NCI-H187 treated with DMSO at 0.1 percent for 48 hours (cell line): ENCODE data around the gene MACC1.
A peak's percentile ranks its signal among the peaks of the same experiment; 100 is the strongest.

Experiments used
- DNase-seq: peaks from one replicate; lab custom pipeline; 2025; lab: John Stamatoyannopoulos, UW

The MACC1 gene

DNA sequence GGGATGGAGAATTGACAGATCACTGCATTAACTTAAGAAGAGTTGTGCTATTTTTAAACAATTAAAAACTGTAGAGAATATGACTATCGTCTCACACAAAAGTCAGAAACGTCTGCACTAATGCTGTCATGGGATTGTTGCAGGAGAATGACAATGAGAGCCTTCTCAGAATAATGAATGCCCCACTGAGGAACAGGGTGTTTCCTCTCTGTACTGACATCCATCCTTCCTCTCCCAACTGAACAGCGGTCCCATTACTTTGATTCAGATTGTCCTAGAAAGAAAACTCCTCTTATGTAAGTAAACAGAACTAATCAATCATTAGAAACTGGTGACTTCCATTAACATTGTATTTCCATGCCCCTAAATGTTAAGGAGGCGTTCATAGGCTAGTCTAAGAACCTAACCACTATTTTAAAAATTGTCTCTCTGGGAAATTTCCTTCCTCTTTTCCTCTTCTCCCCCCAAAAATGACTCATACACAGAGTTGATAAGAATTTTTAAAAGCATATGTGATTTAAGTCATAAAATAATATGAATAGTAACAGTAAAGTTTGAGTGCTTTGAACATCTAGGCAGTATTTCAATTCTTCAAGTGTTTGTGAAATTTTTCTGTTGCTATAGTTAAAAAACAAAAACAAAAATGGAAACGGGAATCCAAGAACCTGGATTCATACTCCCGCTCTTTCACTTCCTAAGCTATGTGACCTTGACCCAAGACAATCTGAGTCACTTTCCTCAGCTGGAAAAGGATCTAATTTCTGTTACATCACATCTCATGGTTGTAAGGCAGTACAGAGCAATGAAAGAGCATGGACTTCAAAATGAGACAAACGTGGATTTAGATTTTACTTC is 12.7 kb upstream of the MACC1 start:
- DNase-seq = no peak

DNA sequence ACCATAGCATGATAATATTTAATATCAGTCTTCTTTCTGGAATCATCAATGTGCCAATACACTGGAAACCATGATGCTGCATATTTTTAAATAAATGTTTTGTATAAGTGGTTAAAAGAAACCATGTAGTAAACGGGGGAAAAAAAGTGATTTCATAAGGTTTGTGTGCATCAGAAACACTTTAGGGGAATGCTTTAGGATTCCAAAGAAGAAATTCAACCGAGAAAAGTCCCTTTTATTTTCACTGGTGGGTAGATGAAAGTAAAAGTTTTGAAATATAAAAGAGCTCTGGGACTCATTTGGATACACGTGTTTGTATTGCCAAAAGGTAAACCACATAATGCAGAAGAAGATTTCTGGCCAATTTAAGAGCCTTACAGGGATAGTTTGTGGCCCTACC is 11.9 kb upstream of the MACC1 start:
- no peak for DNase-seq

DNA sequence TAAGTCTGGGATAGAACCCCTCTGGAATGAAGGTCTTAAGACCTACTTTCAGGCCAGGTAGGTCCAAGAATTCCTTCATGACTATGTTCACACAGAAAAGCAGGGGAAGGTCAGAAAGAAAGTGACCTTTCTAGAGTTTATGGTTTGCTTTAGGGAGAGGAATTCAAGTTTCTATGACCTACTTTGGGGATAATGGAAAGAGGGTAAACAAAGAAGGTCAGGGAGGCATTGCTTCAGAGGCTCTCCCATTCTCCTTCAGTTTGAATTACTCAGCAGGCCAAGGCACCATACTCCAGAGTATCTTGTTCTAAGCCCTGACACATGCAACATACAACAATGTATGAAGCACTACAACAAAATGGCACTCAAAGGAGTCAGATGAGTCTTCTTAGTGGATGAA is 11.5 kb upstream of the MACC1 start:
- no peak for DNase-seq

DNA sequence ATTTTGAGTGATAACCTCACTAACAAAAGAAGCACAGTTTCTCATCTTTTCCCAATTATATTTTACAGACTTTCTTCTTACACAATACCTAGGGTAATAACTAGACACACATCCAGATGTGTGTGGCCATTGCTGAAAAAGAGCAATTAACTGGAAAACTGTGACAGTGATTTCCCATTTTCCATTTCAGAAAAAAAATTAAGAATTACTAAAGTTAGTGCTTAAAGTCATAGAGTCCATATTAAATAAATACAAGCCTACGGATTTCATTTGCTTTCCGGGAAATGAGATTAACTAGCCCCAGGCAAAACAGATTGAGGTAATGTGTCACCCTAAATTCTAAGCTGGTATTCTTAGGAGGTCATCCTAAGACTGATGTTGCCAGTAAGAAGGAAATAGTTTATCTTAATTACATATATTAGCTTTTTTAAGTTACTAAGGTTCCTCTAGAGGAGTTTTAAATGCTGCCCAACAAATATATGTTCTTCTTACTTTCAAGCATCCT is 10.2 kb upstream of the MACC1 start:
- DNase-seq = no peak

DNA sequence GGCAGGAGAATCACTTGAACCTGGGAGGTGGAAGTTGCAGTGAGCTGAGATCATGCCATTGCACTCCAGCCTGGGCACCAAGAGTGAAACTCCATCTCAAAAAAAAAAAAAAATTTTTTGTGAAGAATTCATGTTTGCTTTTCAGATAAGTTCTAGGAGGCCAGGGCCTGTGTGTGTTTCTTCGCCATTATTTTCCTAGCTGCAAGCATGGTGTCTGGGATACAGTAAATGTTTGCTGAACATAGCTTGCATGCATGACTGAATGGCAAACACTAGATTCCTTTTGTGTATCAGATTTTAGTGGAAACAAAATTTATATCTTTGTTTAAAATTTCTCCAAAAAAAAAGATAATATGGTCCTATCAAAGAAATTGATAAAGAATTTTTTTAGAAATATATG is 9.7 kb upstream of the MACC1 start:
- DNase-seq = no peak

DNA sequence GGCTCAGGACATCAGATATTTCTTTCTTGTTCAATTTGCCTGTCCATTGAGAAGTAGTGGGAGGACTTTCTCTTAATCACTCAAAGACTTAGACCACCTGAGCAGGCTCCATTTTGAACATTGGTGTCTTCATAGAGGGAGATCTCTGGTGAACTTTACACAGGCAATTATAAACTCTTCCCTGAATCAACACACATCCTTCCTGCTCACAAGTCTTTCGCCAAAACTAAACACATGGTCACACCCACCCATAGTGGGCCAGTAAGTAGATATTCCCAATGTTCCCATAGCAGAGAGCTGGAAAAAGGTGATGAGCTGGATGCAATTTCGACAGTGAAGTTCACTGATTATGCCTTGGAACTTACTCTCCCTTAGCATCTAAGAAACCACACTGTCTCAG is 8.2 kb upstream of the MACC1 start:
- no peak for DNase-seq

DNA sequence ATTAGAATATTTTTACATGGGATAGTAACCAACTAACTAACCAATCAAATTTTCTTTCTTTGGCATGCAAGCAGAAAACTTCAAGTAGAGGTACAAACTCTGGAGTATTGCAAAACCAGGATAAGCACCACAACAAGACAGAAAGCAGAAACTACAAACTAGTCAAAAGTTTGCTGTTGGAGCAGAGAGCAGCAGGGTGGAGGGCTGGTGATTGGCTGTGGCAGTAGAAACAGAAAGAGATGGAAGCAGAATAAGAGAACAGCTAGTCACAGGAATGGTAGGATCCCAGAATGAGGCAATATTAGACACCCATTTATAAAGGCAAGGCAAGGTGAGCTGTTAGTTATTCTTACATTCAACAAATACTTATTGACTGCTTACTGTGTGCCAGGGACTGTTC is 6.8 kb upstream of the MACC1 start:
- no peak for DNase-seq

DNA sequence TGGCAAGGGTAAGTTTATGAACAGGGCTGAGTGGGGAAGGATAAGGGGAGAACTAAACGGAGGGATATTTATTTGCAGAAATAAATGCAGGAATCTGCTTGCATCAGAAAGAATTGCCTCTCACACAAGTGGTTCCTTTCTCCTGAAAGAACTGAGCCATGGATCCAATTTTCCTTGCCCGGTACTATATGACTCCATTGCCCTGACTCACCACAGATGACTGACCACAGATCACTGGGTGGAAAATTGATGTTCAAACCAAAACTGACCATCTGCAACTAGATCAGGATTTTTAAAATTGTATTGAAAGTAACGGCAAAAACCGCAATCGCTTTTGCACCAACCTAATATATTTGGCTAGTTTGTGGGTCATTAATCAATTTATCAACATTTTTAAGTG is 6.2 kb upstream of the MACC1 start:
- no peak for DNase-seq

DNA sequence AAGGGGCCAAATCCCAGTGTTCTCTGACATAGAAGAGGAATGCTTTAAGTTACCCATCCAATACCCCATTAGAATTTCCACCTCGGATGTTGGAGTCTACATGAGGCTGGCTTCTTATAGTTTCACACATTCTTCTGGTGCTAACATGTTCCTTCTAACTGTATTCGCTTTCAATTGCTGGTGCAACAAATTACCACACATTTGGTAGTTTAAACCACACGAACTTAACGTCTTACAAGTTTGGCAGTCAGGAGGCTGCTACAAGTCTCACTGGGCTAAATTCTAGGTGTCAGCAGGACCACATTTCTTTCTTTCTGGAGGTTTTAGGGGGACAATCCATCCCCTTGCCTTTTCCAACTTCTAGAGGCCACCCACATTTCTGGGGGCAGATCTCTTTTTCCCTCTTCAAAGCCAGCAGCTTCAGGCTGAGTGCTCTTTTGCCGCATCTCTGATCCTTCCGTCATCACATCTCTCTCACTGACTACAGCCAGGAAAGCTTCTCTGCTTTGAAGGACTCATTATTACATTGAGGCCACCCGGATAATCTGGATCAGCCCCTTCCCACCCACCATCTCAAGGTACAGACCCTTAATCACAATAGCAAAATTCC is 5.1 kb upstream of the MACC1 start:
- DNase-seq = no peak

DNA sequence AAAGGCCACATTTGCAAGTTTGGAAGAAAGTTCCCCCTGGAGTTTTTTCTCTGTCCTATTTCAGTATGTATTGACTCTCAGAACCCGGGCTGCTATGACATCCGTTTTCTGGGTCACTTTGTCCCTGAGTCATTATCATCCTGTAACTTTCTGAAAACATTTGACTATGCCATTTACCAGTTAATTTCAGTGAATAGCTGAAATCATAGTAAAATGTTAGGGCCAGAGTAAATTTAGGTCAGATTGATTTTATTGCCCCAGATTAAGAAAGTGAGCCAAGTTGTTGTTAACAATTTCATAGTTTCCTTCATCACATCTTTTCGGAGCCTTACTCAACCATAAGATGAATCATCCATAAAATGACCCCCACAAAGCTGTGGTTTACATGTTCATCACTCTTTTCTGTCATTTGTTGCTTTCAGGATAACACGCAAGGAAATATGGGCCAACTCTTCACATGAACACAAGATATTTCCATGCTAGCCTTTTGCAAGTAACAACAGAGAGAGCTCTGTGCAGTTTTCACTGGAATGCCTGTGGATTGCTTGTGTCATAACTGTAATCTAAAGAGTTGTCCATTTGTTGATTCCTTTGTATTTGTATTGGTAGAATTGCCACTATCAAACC is 3.9 kb upstream of the MACC1 start:
- no peak for DNase-seq

DNA sequence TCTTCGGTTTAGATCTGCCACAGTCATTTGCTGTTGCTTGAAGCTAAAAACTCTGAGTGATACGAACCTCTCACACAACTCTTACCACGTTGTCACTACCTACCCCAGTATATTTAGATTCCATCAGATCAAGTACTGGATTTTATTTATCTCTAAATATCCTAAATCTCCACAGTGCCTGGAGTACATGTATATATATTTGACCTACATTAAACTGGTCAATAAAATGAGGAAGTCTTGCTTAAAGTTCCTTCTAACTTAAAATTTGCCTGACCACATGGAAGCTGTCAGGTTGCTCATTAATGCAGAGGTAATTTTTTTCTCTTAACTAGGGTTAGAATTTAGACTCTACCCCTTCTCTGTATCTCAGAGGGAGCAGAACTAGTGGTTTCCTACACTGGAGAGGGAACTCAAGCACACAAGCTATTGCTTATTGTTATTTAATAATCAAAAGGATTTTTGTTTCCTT is 3.1 kb upstream of the MACC1 start:
- DNase-seq = no peak

DNA sequence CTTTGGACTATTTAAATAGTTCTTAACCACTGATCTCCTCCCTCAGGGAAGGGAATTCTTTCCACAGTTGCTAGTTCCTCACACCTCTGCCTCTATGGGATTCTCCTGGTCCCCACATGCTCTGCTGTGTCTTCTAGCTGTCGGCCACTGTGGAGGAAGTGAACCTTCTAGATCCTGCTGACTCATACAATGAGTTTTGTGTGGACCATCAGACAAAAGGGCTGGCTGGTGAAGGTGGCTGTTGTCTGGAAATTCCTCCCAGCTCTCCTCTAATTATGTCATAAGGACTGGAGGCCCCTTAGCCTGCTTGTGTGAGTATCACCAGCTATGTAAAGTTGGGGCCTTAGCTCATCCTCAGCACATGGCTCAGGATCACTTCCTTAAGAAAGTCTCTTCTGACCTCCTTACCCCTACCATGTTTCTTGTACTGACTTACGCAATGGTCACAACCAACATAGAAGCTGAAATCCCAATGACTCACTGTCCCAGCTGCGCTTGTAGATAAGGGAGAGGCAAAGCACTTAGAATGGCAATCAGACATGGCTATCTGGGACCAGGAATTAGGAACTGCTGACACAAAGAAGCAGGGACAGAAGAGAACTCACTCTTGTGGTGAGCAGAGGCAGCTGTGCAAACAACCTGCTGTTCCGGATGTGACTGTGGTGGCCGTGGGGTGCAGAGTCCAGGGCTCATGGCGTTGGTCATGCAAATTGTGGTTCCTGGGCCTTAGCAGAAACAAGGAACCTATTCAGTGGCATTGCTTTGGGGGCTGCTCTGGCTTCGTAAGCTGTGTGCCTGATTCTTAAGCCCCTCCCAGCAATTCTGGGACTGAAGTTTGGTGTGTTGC is 2.5 kb upstream of the MACC1 start:
- DNase-seq = peak; percentile 90

DNA sequence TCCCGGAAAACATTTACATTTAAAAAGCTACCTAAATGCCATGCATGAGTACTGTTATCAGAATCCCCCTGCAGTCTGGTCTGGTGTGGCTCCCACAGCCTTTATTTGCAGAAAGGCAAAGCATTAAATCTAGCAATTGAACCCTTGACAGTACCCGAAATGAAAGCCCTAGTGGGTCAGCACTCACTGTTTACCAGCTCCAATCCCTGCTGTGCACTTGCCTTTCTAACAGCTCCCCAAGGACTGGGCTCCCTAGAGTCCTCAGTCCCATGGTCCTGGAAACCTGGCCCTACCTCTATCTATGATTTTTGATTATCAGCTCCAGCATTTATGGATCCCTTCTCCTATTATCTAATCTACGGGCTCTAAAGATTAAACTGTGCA is 1.9 kb upstream of the MACC1 start:
- no peak for DNase-seq

DNA sequence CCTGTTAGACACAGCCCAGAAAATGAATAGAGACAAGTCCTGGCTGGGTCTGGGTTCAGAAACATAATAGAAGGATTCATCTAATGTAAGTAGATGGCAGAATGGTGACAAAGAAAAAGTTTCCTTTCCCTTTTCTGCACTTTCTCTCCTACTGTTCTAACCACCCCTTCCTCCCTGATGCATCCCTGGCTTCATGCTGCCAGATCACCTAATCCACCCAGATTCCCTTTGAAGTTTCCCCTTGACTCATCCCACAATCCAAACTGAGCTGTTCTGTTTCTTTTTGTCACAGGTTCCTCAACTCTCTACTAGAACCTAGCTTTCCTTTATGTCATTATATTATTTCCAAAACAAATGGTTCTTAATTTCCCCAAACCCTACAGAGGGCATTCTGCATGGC is 1.1 kb upstream of the MACC1 start:
- no peak for DNase-seq

DNA sequence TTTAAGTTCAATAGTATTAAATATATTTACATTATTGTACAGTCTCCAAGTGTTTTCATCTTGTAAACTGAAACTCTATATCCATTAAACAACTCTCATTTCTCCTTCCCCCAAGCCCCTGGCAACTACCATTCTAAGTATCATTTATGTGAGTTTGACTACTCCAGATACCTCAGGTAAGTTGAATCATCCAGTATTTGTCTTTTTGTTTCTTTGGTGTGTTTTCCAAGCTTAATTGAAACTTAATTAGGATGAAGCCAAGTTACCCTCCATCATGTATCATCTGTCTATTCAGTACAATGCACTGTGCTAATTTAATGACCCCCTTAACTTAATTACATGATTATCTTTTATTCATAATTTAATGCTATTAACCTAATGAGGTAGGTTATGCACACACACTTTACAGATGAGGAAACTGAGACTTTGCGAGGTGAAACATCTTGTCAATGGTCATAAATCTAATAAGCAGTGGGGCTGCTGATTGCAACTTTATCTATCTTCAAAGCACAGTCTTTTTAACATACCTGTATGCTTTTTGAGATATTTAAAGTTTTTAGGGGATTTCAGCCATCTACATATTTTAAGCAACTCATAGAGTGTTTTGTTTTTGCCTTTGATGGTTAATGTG is 663 bp downstream of the MACC1 start:
- DNase-seq = no peak

DNA sequence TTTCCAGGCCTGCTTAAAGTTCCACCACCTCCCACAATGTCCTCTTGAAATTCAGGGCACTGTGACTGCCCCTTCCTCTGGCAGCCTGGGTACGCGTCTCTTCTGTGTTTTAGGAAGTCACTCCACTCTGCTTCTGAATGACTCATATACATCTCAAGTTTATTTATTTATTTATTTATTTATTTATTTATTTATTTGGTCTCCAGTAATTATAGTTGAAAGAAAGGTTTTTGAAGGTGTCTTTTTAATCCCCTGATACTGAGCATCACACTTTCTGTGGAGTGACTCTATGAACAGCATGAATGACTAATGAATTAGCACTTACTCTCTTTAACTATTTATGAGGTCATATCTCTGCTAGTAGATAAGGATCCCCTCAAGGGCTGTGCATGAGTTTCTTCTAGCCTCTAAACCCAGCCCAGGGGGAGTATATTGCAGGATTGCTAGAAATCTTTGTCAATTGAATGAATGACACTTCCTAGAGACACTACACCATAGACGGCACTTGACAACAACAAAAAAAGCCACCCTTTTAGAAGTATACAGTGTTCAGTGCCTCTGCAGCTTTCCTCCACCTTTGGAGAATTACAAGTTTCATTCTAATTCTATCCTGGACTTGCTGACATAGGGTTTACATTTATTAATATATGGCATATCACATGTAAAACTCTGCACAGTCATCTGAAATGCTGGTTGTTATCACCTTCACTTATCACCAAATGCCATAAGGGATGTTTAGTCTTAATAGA is 2.1 kb downstream of the MACC1 start:
- no peak for DNase-seq

DNA sequence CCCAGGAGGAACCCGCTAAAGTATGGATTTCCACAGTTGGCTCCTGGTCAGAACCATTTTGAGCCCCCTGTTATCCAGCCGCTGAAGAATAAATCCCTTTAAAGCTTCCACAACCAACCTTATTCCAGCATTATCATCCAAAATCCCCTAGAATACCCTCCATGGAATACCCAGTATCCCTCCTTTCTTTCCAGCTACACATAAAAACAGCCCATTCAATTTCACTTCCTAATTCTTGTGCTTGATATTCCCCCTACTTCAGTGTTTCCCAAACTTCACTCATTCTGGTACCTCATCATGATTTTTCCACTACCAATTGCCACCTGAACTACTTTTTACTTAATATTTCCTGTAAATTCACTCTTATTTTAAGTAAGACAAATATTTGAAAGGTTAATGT is 3.1 kb downstream of the MACC1 start:
- DNase-seq = no peak

DNA sequence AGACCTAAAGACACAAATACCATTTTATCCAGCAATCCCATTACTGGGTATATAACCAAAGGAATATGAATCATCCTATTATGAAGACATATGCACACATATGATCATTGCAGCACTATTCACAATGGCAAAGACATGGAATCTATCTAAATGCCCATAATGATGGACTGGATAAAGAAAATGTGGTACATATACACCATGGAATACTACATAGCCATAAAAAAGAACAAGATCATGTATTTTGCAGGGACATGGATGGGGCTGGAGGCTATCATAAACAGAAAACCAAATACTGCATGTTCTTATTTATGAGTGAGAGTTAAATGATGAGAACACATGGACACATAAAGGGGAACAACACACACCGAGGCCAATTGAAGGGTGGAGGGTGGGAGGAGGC is 3.8 kb downstream of the MACC1 start:
- DNase-seq = no peak

DNA sequence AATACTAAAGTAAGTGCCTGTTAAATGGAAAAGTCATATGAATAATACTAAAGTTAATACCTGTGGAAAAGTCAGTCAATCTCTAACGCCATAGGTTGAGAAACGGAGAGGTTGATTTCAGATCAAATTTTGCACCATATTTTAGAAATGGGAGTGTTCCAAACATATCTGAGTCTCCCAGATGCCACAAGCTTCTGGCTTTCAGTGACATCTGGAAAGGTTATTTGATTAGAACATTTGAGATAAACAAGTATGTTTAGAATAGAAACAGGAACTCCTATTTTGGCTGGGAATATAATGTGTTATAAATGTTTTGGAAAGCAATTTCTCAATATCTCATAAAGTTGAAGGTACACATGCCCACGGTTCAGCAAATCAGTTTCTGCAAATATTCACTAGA is 5.8 kb downstream of the MACC1 start:
- DNase-seq = no peak

DNA sequence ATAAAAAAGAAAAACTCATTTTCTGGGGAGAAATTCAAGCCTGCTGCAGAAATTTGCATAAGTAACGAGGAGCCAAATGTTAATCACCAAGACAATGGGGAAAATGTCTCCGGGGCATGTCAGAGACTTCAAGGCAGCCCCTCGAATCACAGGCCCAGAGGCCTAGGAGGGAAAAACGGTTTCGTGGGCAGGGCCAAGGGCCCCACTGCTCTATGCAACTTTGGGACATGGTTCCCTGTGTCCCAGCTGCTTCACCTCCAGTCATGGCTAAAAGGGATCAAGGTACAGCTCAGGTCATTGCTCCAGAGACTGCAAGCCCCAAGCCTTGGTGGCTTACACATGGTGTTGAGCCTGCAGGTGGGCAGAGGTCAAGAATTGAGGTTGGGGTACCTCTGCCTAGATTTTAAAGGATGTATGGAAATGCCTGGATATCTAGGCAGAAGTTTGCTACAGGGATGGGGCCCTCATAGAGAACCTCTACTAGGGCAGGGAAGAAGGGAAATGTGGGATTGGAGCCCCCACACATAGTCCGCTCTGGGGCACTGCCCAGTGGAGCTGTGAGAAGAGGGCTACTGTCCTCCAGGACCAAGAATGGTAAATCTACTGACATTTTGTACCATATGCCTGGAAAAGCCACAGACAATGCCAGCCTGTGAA is 8.4 kb downstream of the MACC1 start:
- no peak for DNase-seq
